GM18526 (cell line): ENCODE data around the gene ERC2.

Experiments used
- POLR2A ChIP-seq: IDR thresholded peaks from 3 replicates; pipeline ENCODE4 v1.6.1; 2011; ENCODE audit not compliant: insufficient read length; ENCODE audit errors: extremely low read depth

The ERC2 gene

GRCh38 chr3:55888282-55888885, 579.9 kb downstream of the ERC2 start:
- TF ChIP-seq POLR2A = no peak

GRCh38 chr3:55885721-55886120, 582.5 kb downstream of the ERC2 start:
- no peak for TF ChIP-seq POLR2A

- no peak for TF ChIP-seq POLR2A
Observed at GRCh38 chr3:55884491-55885285, 583.6 kb downstream of the ERC2 start.

- no peak for TF ChIP-seq POLR2A
Observed at GRCh38 chr3:55884066-55884465, 584.2 kb downstream of the ERC2 start.

- no peak for TF ChIP-seq POLR2A
Observed at GRCh38 chr3:55882006-55882405, 586.3 kb downstream of the ERC2 start.

- TF ChIP-seq POLR2A = no peak
Observed at GRCh38 chr3:55880357-55880756, 587.9 kb downstream of the ERC2 start.

GRCh38 chr3:55879901-55880331, 588.4 kb downstream of the ERC2 start:
- TF ChIP-seq POLR2A = no peak

- TF ChIP-seq POLR2A = no peak
Observed at GRCh38 chr3:55877703-55878102, 590.6 kb downstream of the ERC2 start.

- TF ChIP-seq POLR2A = no peak
Observed at GRCh38 chr3:55876560-55876959, 591.7 kb downstream of the ERC2 start.

- TF ChIP-seq POLR2A = no peak
Observed at GRCh38 chr3:55875113-55875512, 593.2 kb downstream of the ERC2 start.

- TF ChIP-seq POLR2A = no peak
Observed at GRCh38 chr3:55873523-55874254, 594.6 kb downstream of the ERC2 start.

- no peak for TF ChIP-seq POLR2A
Observed at GRCh38 chr3:55870594-55870993, 597.7 kb downstream of the ERC2 start.

- TF ChIP-seq POLR2A = no peak
Observed at GRCh38 chr3:55868347-55868746, 599.9 kb downstream of the ERC2 start.

GRCh38 chr3:55863028-55863427, 605.2 kb downstream of the ERC2 start:
- no peak for TF ChIP-seq POLR2A

GRCh38 chr3:55860049-55860721, 608.1 kb downstream of the ERC2 start:
- TF ChIP-seq POLR2A = no peak

- TF ChIP-seq POLR2A = no peak
Observed at GRCh38 chr3:55859305-55859704, 609.0 kb downstream of the ERC2 start.

- TF ChIP-seq POLR2A = no peak
Observed at GRCh38 chr3:55858727-55859126, 609.5 kb downstream of the ERC2 start.
